ENCODE data around the gene IRAG1.

- TF ChIP-seq CTCF (IDR thresholded peaks at IDR 0.05), result no peak
- TF ChIP-seq ZFX (IDR thresholded peaks at IDR 0.05; ENCODE audit: borderline replicate concordance), result no peak
These were observed 3.1 kb upstream of the IRAG1 start for GRCh38 chr11:10696468-10697322.
